Posterior vena cava (tissue), 2 donors: ENCODE measurements around the gene SMURF2. TPM values are rescaled to one million over a fixed set of nuclear protein-coding genes. Genes with fewer than 3 reads are reported as not detected.
"Not testable (repeated sequence)": the region's sequence is repeated elsewhere in the genome, so short reads cannot be mapped to it uniquely, and the experiment has no call there.

Experiments used
- DNase-seq: peaks from one replicate; pipeline ENCODE4 v3.0.0-alpha.2; 2020; ENCODE audit warnings: low spot score
- intact Hi-C, 2 donors: fragments of 100-400 bp; cut with DNase I; formaldehyde crosslinking; loops; one replicate each; pipeline versions ENCODE4 v1.14.1 to v1.14.2; 2022 to 2023
- total RNA-seq, 2 donors: library from RNA; stranded (reverse); fragmentation: NEBNext Ultra II Directional; extraction: Animal tissue kit (Norgen Biotek cat#: 25700); gene quantifications; one replicate each; pipeline ENCODE4 v1.2.1, GENCODE V29; 2021
- donor health status: DM: yes; HTN: yes; CAD: no.
- donor health status: DM: yes; HTN: yes; CAD: no.

Gene SMURF2
- total RNA-seq, 2 donors from 2014 or later = 23.8 to 28.4 TPM

DNA sequence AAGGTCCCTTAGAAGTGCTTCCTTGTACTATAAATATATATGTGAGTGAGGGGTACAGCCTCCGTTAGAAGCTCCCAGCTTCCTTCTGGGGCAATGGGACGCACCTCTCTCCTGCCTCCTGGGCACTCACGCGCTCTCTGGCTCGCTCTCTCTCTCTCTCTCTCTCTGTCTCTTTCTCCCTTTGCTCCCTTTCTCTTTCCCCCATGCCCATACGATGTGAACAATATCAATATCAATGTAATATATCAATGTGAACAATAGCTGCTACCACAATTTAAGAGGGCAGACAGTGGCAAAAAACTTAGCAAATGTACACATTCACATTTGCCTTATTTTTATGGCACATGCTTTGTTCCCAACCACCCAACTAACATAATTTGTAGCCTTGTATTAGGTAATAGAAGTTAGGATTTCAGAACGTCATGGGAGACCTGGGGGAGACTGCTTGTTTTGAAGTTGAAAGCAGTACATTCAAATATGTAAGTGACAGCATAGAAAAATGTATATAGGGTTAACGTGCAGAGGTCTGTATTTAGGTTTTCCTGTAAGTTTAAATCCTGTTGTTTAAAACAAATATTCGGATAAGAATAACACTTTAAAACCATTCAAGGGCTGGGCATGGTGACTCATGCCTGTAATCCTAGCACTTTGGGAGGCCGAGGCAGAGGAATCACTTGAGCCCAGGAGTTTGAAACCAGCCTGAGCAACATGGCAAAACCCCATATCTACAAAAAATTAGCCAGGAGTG lies 8.9 kb upstream of the SMURF2 start:
- DNase-seq, intact Hi-C loops: not testable (repeated sequence)

- DNase-seq, intact Hi-C loops: not testable (repeated sequence)
Observed at GRCh38 chr17:64667807-64668721, 6.0 kb upstream of the SMURF2 start.

DNA sequence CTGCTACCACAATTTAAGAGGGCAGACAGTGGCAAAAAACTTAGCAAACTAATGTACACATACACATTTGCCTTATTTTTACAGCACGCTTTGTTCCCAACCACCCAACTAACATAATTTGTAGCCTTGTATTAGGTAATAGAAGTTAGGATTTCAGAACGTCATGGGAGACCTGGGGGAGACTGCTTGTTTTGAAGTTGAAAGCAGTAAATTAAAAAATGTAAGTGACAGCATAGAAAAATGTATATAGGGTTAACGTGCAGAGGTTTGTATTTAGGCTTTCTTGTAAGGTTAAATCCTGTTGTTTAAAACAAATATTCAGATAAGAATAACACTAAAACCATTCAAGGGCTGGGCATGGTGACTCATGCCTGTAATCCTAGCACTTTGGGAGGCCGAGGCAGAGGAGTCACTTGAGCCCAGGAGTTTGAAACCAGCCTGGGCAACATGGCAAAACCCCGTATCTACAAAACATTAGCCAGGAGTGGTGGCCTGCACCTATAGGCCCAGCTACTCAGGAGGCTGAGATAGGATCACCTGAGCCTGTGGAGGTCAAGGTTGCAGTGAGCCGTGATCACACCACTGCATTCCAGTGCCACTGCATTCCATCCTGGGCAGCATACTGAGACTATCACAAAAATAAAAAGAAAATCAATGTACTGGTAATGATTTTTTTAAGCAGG lies 2.3 kb upstream of the SMURF2 start:
- intact Hi-C loops, DNase-seq: not testable (repeated sequence)

DNA sequence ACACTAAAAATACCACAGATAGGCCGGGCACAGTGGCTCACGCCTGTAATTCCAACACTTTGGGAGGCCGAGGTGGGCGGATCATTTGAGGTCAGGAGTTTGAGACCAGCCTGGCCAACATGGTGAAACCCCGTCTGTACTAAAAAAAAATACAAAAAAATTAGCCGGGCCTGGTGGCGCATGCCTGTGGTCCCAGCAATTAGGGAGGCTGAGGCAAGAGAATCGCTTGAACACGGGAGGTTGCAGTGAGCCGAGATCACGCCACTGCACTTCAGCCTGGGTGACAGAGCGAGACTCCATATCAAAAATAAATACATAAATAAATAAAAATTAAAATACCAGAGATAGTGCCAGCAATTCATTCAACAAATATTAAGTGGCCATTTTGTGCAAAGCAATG lies 1.7 kb upstream of the SMURF2 start:
- DNase-seq, intact Hi-C loops: not testable (repeated sequence)

DNA sequence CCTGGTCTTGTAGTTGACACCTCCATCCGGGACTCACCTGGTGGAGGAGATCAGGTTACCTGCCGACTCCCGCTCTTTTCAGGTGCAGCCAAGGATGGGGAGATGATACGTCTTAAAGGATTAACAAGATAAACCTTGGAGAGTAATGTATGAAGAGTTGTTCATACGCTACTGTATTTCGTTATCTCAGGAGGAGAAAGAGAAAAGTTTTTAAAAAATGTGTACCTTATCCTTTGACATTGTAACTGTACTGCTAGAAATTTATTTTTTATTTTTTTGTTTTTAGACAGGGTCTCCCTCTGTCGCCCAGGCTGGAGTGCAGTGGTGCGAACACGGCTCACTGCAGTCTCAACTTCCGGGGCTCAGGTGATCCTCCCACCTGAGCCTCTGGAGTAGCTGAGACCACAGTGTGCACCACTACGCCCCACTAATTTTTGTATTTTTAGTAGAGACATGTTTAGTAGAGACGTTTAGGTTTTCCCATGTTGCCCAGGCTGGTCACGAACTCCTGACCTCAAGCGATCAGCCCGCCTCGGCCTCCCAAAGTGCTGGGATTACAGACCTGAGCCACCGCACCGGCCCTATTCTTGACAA lies 764 bp upstream of the SMURF2 start:
- intact Hi-C loops = no loop called here
- no peak for DNase-seq

DNA sequence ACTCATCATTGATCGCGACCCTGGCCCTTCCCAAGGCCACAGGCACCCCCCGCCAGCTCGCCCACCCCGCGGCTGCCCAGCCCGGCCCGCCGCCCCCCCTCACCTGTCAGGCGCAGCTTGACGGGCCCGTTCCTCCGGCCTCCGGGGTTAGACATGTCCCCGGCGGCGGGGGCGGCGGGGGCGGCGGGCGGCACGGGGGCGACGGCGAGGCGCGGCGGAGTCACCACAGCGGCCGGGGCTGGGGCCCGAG lies 456 bp downstream of the SMURF2 start:
- no peak for DNase-seq
- intact Hi-C loops = no loop called here

- not testable (repeated sequence) for DNase-seq
Observed at GRCh38 chr17:64660978-64661725, 955 bp downstream of the SMURF2 start.

DNA sequence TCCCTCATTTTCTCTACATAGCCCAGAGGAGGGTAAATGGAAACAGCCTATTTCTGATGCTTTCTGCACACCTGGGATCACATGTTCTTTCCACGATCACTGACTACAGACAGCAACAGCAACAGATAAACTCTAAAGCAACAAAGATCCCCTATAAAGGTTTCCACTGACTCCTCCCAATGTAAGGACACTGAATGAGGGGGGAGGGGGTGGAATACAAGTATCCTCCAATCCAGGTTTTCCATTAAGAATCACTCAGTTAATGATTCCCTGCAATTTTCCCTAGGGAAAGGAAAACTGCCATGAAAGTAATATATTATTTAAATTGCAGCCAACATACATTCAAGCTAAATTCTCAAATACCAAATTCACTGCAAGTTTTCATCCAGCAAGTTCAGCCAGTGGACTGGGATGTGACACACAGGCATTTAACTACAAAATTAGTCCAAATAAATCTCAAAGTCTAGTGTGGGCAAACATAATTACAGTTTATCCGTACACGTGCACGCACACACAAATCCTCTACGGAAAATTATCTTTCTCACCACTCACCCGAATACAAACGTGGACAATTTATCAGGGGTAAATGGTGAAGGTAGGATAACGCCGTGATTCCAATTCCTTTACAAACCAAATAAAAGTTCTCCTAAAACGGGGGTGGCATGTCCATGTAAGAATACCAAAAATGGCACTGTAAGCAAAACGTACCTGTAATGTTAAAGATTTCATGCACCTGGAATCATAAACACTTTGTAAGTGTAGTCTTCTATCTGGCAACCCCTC lies 1.7 kb downstream of the SMURF2 start:
- intact Hi-C loops, DNase-seq: not testable (repeated sequence)

More at GRCh38 chr17:64660978-64661725, 955 bp downstream of the SMURF2 start:
- intact Hi-C loops = not testable (repeated sequence)

DNA sequence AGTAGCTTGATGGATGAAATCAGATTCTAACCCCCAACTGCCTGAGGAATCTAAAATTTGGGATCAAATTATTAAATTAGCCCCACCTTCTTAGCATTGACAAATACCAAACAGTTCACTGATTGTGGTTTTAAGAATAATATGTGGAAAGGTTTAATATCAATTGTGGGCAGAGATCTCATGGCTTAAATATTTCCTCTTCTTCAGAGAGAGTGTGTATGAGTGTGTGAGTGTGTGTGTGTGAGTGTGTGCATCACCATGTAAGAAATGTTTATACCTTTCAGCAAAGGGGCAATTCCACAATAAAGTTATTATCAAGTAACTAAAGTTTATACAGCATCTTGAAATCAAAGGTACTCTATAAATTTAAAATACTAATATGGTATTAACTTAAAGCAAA lies 3.2 kb downstream of the SMURF2 start:
- intact Hi-C loops = no loop called here
- DNase-seq = no peak

DNA sequence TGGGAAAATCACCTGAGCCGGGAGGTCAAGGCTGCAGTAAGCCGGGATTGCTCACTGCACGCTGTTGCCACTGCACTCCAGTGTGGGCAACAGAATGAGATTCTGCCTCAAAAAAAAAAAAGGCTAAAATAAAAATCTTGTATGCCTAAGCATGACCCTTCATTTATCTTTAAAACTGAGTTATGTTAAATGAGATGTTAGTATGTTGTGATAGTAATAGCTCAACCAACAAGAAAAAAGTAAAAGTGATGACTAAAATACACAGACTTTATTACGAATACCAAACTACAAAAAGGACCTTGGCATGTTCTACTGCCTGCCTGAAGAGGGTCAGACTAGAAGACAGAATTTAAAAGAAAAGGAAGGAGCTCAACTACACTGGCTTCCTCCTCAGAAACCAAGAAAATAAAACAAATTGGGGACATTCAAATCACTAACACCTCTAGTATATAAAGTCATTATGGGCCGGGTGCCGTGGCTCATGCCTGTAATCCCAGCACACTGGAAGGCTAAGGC lies 4.4 kb downstream of the SMURF2 start:
- intact Hi-C loops = no loop called here
- DNase-seq = no peak

GRCh38 chr17:64655704-64656103 lies 6.4 kb downstream of the SMURF2 start:
- intact Hi-C loops = no loop called here
- DNase-seq = no peak

GRCh38 chr17:64653985-64654355 lies 8.1 kb downstream of the SMURF2 start:
- intact Hi-C loops = no loop called here
- no peak for DNase-seq

DNA sequence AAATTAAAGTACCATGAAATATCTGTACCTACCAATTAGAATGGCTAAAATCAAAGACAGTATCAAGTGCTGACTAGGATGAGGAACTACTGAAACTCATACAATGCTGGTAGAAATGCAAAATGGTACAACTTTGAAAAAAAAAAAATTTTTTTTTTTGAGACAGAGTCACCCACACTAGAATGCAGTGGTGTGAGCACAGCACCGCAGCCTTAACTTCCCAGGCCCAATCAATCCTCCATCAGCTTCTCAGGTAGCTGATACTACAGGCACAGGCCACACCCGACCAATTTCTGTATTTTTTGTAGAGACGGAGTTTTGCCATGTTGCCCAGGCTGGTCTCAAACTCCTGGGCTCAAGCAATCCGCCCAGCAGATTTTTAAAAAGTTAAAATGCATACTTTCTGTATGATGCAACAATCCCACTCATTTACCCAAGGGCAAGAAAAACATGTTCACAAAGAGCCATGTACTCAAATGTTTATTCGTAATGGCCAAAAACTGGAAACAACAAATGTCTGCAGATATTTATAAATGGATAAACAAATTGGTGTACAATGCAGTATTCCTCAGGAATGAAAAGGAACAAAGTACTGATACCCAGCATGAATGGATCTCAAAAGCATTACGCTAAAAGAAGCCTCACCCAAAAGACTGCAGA lies 8.7 kb downstream of the SMURF2 start:
- intact Hi-C loops = no loop called here
- DNase-seq = no peak

DNA sequence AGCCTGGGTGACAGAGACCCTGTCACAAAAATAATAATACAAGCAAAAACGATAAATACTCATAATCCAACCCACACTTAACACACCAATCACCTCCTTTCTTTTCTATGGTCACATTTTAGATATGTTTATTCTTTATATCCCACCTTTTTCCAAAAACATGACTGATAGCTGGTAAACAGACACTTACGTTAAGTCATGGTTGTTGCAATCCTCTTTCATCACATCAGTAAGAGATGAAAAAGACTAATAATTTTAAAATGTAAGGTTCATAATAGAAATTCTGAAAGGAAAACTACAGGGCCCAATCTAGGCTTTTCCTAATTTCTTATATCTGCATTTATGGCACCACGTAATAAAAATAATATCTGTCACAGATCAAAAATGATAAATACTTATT lies 10.2 kb downstream of the SMURF2 start:
- DNase-seq = no peak
- intact Hi-C loops = no loop called here

DNA sequence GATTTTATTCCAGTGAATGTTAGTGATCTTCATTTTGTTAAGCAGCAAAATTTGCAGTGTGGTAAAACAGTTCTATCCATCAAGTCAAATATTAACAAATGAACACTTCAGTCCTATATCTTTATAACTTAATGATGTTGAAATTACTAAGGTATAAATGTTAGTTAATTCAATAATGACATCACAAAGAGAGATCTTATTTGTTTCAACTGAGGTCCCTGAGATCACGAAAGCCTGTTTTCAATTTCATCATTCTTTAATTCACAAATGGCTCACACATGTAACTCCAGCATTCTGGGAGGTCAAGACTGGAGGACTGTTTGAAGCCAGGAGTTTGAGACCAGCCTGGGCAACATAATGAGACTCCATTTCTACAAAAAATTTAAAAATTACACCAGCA lies 13.9 kb downstream of the SMURF2 start:
- DNase-seq = no peak
- intact Hi-C loops = no loop called here

- intact Hi-C loops = no loop called here
- DNase-seq = no peak
Observed at GRCh38 chr17:64647817-64648216, 14.3 kb downstream of the SMURF2 start.

DNA sequence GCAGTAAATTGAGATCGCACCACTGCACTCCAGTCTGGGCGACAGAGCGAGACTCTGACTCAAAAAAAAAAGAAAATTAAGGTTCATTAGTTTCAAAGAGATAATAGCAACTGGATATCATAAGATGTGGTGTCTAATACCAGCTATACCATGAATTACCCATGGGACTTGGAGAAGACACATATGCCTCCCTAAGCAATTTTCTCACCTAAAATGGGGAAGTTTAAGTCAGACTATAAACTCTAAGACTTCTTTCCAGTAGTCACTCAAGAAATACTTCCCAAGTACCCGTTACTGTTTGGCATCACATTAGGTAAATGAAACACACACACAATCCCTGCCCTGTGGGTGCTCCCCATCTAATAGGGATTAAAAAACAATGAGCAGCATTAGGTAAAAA lies 22.6 kb downstream of the SMURF2 start:
- intact Hi-C loops = no loop called here
- DNase-seq = no peak
